CD4-positive, alpha-beta memory T cell (primary cell): Measurements from ENCODE around the gene KRT17. TPM values are rescaled to one million over a fixed set of nuclear protein-coding genes. Genes with fewer than 3 reads are reported as not detected.
"Not testable (repeated sequence)": the region's sequence is repeated elsewhere in the genome, so short reads cannot be mapped to it uniquely, and the experiment has no call there.

Experiments used
- CTCF ChIA-PET: fragments of 350-600 bp; sonication (Branson Sonifier 250); formaldehyde crosslinking; loops from one replicate; lab custom pipeline; 2021; ENCODE audit warnings: inconsistent platforms; ENCODE audit not compliant: partially characterized antibody; lab: Charles Lee
- POLR2A ChIA-PET: fragments of 350-600 bp; sonication (Branson Sonifier 250); formaldehyde crosslinking; loops from one replicate; lab custom pipeline; 2021; ENCODE audit not compliant: partially characterized antibody; lab: Charles Lee
- DNase-seq, 5 donors: peaks; one replicate each; pipeline versions ENCODE4 v3.0.0 to v3.0.0-alpha.2; 2020 to 2022; ENCODE audit warnings: mixed read lengths in 1 of 5
- H3K27ac ChIP-seq: one replicate; pipeline ENCODE4 v1.7.0; 2013; ENCODE audit warnings: low read depth, low read length
- H3K27me3 ChIP-seq: 2 replicates; pipeline ENCODE4 v1.7.0; 2013; ENCODE audit warnings: mild to moderate bottlenecking, low read length, moderate library complexity; ENCODE audit not compliant: insufficient read depth
- H3K36me3 ChIP-seq: 2 replicates; pipeline ENCODE4 v1.7.0; 2013; ENCODE audit warnings: mild to moderate bottlenecking, low read length, moderate library complexity; ENCODE audit not compliant: insufficient read depth
- H3K4me1 ChIP-seq: 2 replicates; pipeline ENCODE4 v1.7.0; 2013; ENCODE audit warnings: mild to moderate bottlenecking, low read length, moderate library complexity; ENCODE audit not compliant: insufficient read depth
- H3K4me3 ChIP-seq, 2 donors: one replicate each; pipeline ENCODE4 v1.7.0; 2013; ENCODE audit warnings: low read length in 2 of 2, mild to moderate bottlenecking in 1 of 2
- H3K9me3 ChIP-seq, 2 donors: one replicate each; pipeline ENCODE4 v1.7.0; 2013; ENCODE audit warnings: low read length in 2 of 2, control low read depth in 1 of 2; ENCODE audit not compliant: control insufficient read depth in 1 of 2
- H3K27ac Mint-ChIP-seq, 7 donors: one replicate each; pipeline ENCODE4 v1.8.0; 2020 to 2021; ENCODE audit warnings: mixed read lengths in 7 of 7, mild to moderate bottlenecking in 6 of 7, inconsistent platforms in 3 of 7, moderate library complexity in 3 of 7
- H3K27me3 Mint-ChIP-seq, 2 donors: one replicate each; pipeline ENCODE4 v1.8.0; 2020 to 2021; ENCODE audit warnings: mixed read lengths in 2 of 2
- H3K36me3 Mint-ChIP-seq, 2 donors: one replicate each; pipeline ENCODE4 v1.8.0; 2020 to 2021; ENCODE audit warnings: mixed read lengths in 2 of 2, inconsistent platforms in 1 of 2, mild to moderate bottlenecking in 1 of 2
- H3K4me1 Mint-ChIP-seq, 4 donors: one replicate each; pipeline ENCODE4 v1.8.0; 2020 to 2021; ENCODE audit warnings: mixed read lengths in 4 of 4, mild to moderate bottlenecking in 1 of 4
- H3K4me3 Mint-ChIP-seq, 8 donors: one replicate each; pipeline ENCODE4 v1.8.0; 2020 to 2021; ENCODE audit warnings: mixed read lengths in 8 of 8, mild to moderate bottlenecking in 7 of 8, moderate library complexity in 6 of 8, inconsistent platforms in 3 of 8
- H3K9me3 Mint-ChIP-seq, 8 donors: one replicate each; pipeline ENCODE4 v1.8.0; 2020 to 2021; ENCODE audit warnings: mixed read lengths in 8 of 8, mild to moderate bottlenecking in 5 of 8, inconsistent platforms in 3 of 8, moderate library complexity in 1 of 8
- intact Hi-C: fragments of 100-400 bp; cut with micrococcal nuclease; formaldehyde crosslinking; loops from one replicate; pipeline ENCODE4 v1.15.1; 2023
- polyA plus RNA-seq, 2 donors: library from polyadenylated mRNA; unstranded; fragments of 300-500 nt; fragmentation: Illumina TruSeq; gene quantifications; one replicate each; pipeline ENCODE4 v1.2.3, GENCODE V29; 2021
- total RNA-seq, 2 experiments: library from RNA; stranded (reverse); gene quantifications; one replicate each; pipeline ENCODE4 v1.2.3, GENCODE V29; 2021

The KRT17 gene
- total and polyA plus RNA-seq, 4 experiments from 2014 or later: not detected

DNA sequence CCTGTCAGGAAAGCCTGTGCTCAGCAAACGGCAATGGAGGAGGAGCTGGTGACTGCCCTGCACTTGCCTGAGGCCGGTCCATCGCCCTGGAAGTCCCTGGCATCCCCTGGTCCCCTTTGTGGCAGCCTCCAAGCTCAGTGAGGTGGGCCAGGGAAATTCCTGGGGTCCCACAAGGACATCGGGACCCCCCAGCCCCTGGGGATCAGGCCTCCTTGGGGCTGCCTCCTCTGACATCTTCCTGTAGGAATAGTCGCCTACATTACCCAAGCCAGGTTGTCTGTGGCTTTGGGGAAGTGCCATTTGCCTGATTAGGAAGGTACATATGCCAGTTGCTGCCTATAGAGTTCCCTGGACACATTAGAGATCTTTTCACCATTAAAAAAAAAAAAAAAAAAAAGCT is 45.4 kb downstream of the KRT17 start:
- intact Hi-C loops: no loop called here
- no peak for DNase-seq
- H3K9me3 ChIP-seq: no peaks in the 10 kb centered on the region
- Mint-ChIP-seq H3K27ac (no peak overlapping the region), H3K36me3 (no peaks in the 10 kb centered on the region), H3K4me3 (no peak overlapping the region), H3K4me1 (peaks cover 0 to 1% (median 0%) of the 10 kb centered on the region in 4 donors), H3K27me3 (peaks cover 20 to 36% of the 10 kb centered on the region in 2 donors), H3K9me3 (no peaks in the 10 kb centered on the region)
- ChIA-PET POLR2A (interaction anchor here (0.9 kb wide), 1 partner anchor 69 kb away, joined by 4 read pairs; no protein-coding TSS in a partner anchor), CTCF (interaction anchor here (1.0 to 2.2 kb wide), 2 partner anchors 13 to 30 kb away, joined by 4 to 8 read pairs; no protein-coding TSS in a partner anchor)
- no peaks in the 10 kb centered on the region for H3K4me1 ChIP-seq
- H3K36me3 ChIP-seq: no peaks in the 10 kb centered on the region
- no peak overlapping the region for H3K27ac ChIP-seq
- H3K27me3 ChIP-seq: no peaks in the 10 kb centered on the region
- H3K4me3 ChIP-seq: no peak overlapping the region

DNA sequence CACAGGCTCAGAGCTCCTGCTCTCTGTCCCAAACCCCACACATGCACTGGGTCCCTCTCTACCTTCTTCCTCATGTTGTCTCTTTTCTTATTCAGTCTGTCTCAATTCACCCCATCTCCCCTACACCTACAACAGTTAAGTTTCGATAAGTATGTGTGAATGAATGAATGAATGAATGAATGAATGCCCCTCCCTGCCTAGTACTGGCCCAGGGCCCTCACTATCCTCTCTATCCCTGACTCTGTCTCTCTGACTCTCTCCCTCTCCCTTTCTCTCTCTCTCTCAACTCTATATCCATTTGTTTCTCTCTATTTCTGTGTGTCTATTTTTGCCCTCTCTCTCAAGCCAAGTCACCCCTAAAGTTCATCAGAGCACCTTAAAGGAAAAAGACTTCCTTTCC is 45.8 kb downstream of the KRT17 start:
- intact Hi-C loops: no loop called here
- H3K36me3 ChIP-seq: no peaks in the 10 kb centered on the region
- no peak overlapping the region for H3K4me3 ChIP-seq
- H3K27ac Mint-ChIP-seq: no peak overlapping the region
- no peaks in the 10 kb centered on the region for H3K36me3 Mint-ChIP-seq
- no peak overlapping the region for H3K27ac ChIP-seq
- POLR2A ChIA-PET: no interaction called here
- peaks cover 22 to 36% of the 10 kb centered on the region in 2 donors for H3K27me3 Mint-ChIP-seq
- no peak overlapping the region for H3K4me3 Mint-ChIP-seq
- no peaks in the 10 kb centered on the region for H3K27me3 ChIP-seq
- H3K9me3 ChIP-seq: no peaks in the 10 kb centered on the region
- H3K4me1 Mint-ChIP-seq: peaks cover 0 to 1% (median 0%) of the 10 kb centered on the region in 4 donors
- CTCF ChIA-PET: interaction anchor here (2.2 kb wide), 1 partner anchor 29 kb away, joined by 8 read pairs; no protein-coding TSS in a partner anchor
- H3K9me3 Mint-ChIP-seq: no peaks in the 10 kb centered on the region
- no peaks in the 10 kb centered on the region for H3K4me1 ChIP-seq
- DNase-seq: no peak

DNA sequence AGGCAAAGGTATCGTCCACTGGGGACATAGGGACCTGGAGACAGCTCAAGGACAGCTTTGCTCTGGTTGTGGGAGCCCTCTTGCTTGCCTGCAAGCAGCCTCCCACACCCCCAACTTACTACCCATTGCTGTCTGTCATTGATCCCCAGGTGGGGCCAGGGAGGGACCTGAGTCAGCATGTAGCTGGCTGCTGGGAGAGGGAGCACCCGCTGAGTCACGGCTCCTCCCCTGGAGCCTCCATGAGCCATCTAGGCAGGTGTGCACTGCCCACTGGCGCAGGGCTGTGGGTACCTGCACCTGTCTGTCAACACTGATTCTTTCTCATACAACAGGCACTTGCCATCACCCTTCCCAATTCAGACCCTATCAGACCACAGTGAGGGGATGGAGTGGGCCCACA is 47.6 kb downstream of the KRT17 start:
- H3K27ac ChIP-seq, H3K9me3 ChIP-seq, H3K27me3 ChIP-seq, H3K36me3 ChIP-seq, intact Hi-C loops, H3K4me1 Mint-ChIP-seq, CTCF ChIA-PET, H3K4me3 ChIP-seq, H3K36me3 Mint-ChIP-seq, H3K4me1 ChIP-seq, H3K9me3 Mint-ChIP-seq, POLR2A ChIA-PET, H3K27ac Mint-ChIP-seq, H3K4me3 Mint-ChIP-seq, DNase-seq: not testable (repeated sequence)
- H3K27me3 Mint-ChIP-seq: peaks cover 30 to 33% of the 10 kb centered on the region in 2 donors

DNA sequence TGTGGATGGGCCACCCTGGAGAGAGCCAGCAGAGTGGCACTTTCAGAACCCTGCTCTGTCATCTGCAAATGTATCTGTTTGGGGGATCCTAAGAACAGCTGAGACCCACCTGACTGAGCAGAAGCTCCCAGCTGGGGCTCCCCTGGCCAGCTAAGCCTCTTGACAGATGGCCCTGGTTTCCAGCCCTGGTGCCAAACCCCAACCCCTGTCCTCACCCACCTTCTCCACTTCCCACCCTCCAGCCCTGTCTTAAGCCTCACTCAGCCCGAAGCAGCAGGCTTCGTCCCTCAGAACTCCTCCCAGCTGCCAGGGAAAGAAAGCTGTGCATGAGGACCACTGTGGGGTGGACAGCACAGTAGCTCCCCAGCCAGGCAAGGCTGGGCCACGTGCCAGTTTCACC is 49.0 kb downstream of the KRT17 start:
- DNase-seq: no peak
- CTCF ChIA-PET: interaction anchor here (1.0 kb wide), 1 partner anchor 73 kb away, joined by 3 read pairs; no protein-coding TSS in a partner anchor
- H3K27me3 Mint-ChIP-seq: peaks cover 25 to 36% of the 10 kb centered on the region in 2 donors

DNA sequence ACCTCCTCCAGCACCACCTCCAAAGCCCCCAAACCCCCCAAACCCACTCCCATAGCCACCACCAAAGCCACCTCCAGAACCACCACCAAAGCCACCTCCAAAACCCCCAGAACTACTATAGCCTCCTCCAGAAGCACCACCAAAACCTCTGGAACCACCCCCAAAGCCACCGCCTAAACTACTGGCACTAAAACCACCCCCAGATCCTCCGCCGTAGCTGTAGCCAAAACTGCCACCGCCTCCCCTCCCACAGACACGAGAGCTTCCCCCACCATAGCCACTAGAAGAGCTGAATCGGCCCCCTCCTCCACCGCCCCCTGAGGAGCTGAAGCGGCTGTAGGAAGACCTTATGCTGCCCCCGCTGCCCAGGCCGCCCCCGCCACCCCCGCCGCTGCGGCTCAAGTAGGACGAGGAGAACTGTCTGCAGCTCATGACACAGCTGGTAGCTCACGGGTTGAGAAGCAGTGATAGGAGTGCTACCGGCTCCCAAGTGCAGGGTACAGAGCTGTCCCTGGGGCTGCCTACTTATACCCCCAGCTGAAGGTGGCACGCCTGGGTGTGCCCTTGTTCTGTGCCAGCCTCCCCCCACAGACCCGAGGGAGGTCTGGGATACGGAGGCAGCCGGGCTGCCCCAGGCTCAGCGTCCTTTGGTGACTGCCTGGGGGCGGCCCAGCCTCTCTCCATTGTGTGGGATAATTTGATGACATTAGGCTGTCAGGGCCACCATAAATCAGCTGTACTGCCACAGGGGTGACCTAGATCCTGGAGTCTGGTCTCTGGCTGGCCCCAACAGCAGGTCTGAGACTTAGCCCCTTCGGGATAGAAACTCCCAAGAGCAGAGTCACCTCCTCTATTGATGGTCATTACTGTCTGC is 52.6 kb downstream of the KRT17 start, which contains the start of gene KRT9:
Gene KRT9 (minus strand): TSS at position 499 of the 874 bp plus-strand sequence. CDS start 67 bp downstream, at position 432.
- peaks cover under 1 to 10% (median 8%) of the 10 kb centered on the region in 4 donors for H3K4me1 Mint-ChIP-seq
- H3K4me3 ChIP-seq: no peak within 1 kb of the TSS
- no peaks in the 10 kb centered on the region for H3K27me3 ChIP-seq
- no peaks in the 10 kb centered on the region for H3K36me3 Mint-ChIP-seq
- H3K27ac ChIP-seq: no peak within 1 kb of the TSS
- DNase-seq: no peak
- H3K27me3 Mint-ChIP-seq: peaks cover 11 to 26% of the 10 kb centered on the region in 2 donors
- H3K9me3 ChIP-seq: peaks cover 0 to 8% of the 10 kb centered on the region in 2 donors
- H3K9me3 Mint-ChIP-seq: peaks cover 0 to 10% (median 7%) of the 10 kb centered on the region in 8 donors
- H3K4me1 ChIP-seq: peaks cover 3% of the 10 kb centered on the region
- intact Hi-C loops: no loop called here
- no peak within 1 kb of the TSS for H3K27ac Mint-ChIP-seq
- H3K36me3 ChIP-seq: no peaks in the 10 kb centered on the region
- ChIA-PET CTCF (interaction anchor here (0.8 kb wide), 1 partner anchor 76 kb away, joined by 3 read pairs; no protein-coding TSS in a partner anchor), POLR2A (no interaction called here)
- no peak within 1 kb of the TSS for H3K4me3 Mint-ChIP-seq

More for the DNA sequence above, 49.0 kb downstream of the KRT17 start:
- intact Hi-C loops: no loop called here
- Mint-ChIP-seq H3K4me3 (no peak overlapping the region), H3K36me3 (no peaks in the 10 kb centered on the region), H3K4me1 (peaks cover 0 to 1% (median 0%) of the 10 kb centered on the region in 4 donors), H3K27ac (no peak overlapping the region), H3K9me3 (peaks cover 0 to 2% (median 0%) of the 10 kb centered on the region in 8 donors)
- no peaks in the 10 kb centered on the region for H3K4me1 ChIP-seq
- no peak overlapping the region for H3K27ac ChIP-seq
- H3K4me3 ChIP-seq: no peak overlapping the region
- H3K9me3 ChIP-seq: no peaks in the 10 kb centered on the region
- no peaks in the 10 kb centered on the region for H3K36me3 ChIP-seq
- no peaks in the 10 kb centered on the region for H3K27me3 ChIP-seq
- POLR2A ChIA-PET: no interaction called here

Other genes with a start within 250 kb of the KRT17 start
- not detected for gene KRT34, start 242.3 kb downstream of the KRT17 start, total RNA-seq
- gene KRT34, start 242.3 kb downstream of the KRT17 start, polyA plus RNA-seq: not detected
- not detected for gene KRT31, start 227.0 kb downstream of the KRT17 start, total RNA-seq
- not detected for gene KRT31, start 227.0 kb downstream of the KRT17 start, polyA plus RNA-seq
- not detected for gene KRT37, start 200.0 kb downstream of the KRT17 start, total RNA-seq
- gene KRT37, start 200.0 kb downstream of the KRT17 start, polyA plus RNA-seq: not detected
- not detected for gene KRT38, start 183.6 kb downstream of the KRT17 start, total RNA-seq
- not detected for gene KRT38, start 183.6 kb downstream of the KRT17 start, polyA plus RNA-seq
- gene KRT32, start 157.2 kb downstream of the KRT17 start, total RNA-seq: not detected
- not detected for gene KRT32, start 157.2 kb downstream of the KRT17 start, polyA plus RNA-seq
- not detected for gene KRT35, start 143.4 kb downstream of the KRT17 start, total RNA-seq
- not detected for gene KRT35, start 143.4 kb downstream of the KRT17 start, polyA plus RNA-seq
- not detected for gene KRT36, start 134.7 kb downstream of the KRT17 start, total RNA-seq
- not detected for gene KRT36, start 134.7 kb downstream of the KRT17 start, polyA plus RNA-seq
- not detected for gene KRT13, start 119.0 kb downstream of the KRT17 start, total RNA-seq
- not detected for gene KRT13, start 119.0 kb downstream of the KRT17 start, polyA plus RNA-seq
- not detected for gene KRT15, start 105.7 kb downstream of the KRT17 start, total RNA-seq
- not detected for gene KRT15, start 105.7 kb downstream of the KRT17 start, polyA plus RNA-seq
- not detected for gene KRT19, start 96.3 kb downstream of the KRT17 start, total RNA-seq
- gene KRT19, start 96.3 kb downstream of the KRT17 start, polyA plus RNA-seq: not detected
- not detected for gene KRT9, start 52.5 kb downstream of the KRT17 start, total RNA-seq
- gene KRT9, start 52.5 kb downstream of the KRT17 start, polyA plus RNA-seq: not detected
- gene KRT14, start 37.7 kb downstream of the KRT17 start, total RNA-seq: not detected
- gene KRT14, start 37.7 kb downstream of the KRT17 start, polyA plus RNA-seq: not detected
- gene KRT16, start 11.8 kb downstream of the KRT17 start, total RNA-seq: not detected
- not detected for gene KRT16, start 11.8 kb downstream of the KRT17 start, polyA plus RNA-seq
- 100 to 1,000 TPM; 776 to 839 TPM for gene EIF1, start 64.3 kb upstream of the KRT17 start, total RNA-seq
- gene EIF1, start 64.3 kb upstream of the KRT17 start, polyA plus RNA-seq: 1,000 to 10,000 TPM; 1,081 to 1,611 TPM
- gene GAST, start 87.8 kb upstream of the KRT17 start, total RNA-seq: not detected
- gene GAST, start 87.8 kb upstream of the KRT17 start, polyA plus RNA-seq: not detected
- under 1 TPM; 0.29 to 0.33 TPM for gene HAP1, start 110.1 kb upstream of the KRT17 start, total RNA-seq
- not detected for gene HAP1, start 110.1 kb upstream of the KRT17 start, polyA plus RNA-seq
- under 1 TPM in 1 of 2 experiments, not detected in 1; 0.15 TPM for gene JUP, start 162.1 kb upstream of the KRT17 start, total RNA-seq
- under 1 TPM in 1 of 2 donors, not detected in 1; 0.69 TPM for gene JUP, start 162.1 kb upstream of the KRT17 start, polyA plus RNA-seq
- gene P3H4, start 187.4 kb upstream of the KRT17 start, total RNA-seq: 1 to 10 TPM; 5.9 to 6.8 TPM
- gene P3H4, start 187.4 kb upstream of the KRT17 start, polyA plus RNA-seq: 1 to 10 TPM; 1.4 to 4.2 TPM
- gene FKBP10, start 188.4 kb upstream of the KRT17 start, total RNA-seq: not detected
- gene FKBP10, start 188.4 kb upstream of the KRT17 start, polyA plus RNA-seq: not detected
- 10 to 100 TPM; 20.9 to 22.3 TPM for gene NT5C3B, start 211.7 kb upstream of the KRT17 start, total RNA-seq
- gene NT5C3B, start 211.7 kb upstream of the KRT17 start, polyA plus RNA-seq: 10 to 100 TPM; 41.5 to 42.1 TPM
- not detected for gene KLHL10, start 213.2 kb upstream of the KRT17 start, total RNA-seq
- not detected for gene KLHL10, start 213.2 kb upstream of the KRT17 start, polyA plus RNA-seq
- gene KLHL11, start 240.8 kb upstream of the KRT17 start, total RNA-seq: 10 to 100 TPM; 20.6 to 20.8 TPM
- gene KLHL11, start 240.8 kb upstream of the KRT17 start, polyA plus RNA-seq: 1 to 10 TPM; 1.0 to 7.6 TPM